Testis (tissue), 3 donors: Measurements from ENCODE around the gene SPATA3. TPM values are rescaled to one million over a fixed set of nuclear protein-coding genes. Genes with fewer than 3 reads are reported as not detected.
"Not testable (repeated sequence)": the region's sequence is repeated elsewhere in the genome, so short reads cannot be mapped to it uniquely, and the experiment has no call there.

Experiments
- DNase-seq: peaks from one replicate; pipeline ENCODE4 v3.0.0-alpha.2; 2019
- H3K27ac ChIP-seq, 2 donors: fragments of 200-600 bp; sonication (generic); one replicate each; pipeline ENCODE4 v1.5.1; 2019
- H3K27me3 ChIP-seq: fragments of 200-600 bp; sonication (generic); one replicate; pipeline ENCODE4 v1.5.1; 2019
- H3K36me3 ChIP-seq: fragments of 200-600 bp; sonication (generic); one replicate; pipeline ENCODE4 v1.5.1; 2017; ENCODE audit warnings: low read depth; ENCODE audit errors: missing control alignments
- H3K4me1 ChIP-seq: fragments of 200-600 bp; sonication (generic); one replicate; pipeline ENCODE4 v1.5.1; 2019
- H3K4me3 ChIP-seq, 2 donors: fragments of 200-600 bp; sonication (generic); one replicate each; pipeline ENCODE4 v1.5.1; 2017 to 2019
- H3K9me3 ChIP-seq: fragments of 200-600 bp; sonication (generic); one replicate; pipeline ENCODE4 v1.5.1; 2017
- POLR2A ChIP-seq: fragments of 450-650 bp; IDR thresholded peaks from one replicate; pipeline ENCODE4 v1.6.1; 2017; ENCODE audit warnings: antibody characterized with exemption, mild to moderate bottlenecking, moderate library complexity
- WGBS, 2 donors: methylation state at CpG; one replicate each; pipeline ENCODE4 v1.1.5; 2018; 5-methylcytosine and 5-hydroxymethylcytosine counted together
- intact Hi-C: fragments of 100-400 bp; cut with DNase I; formaldehyde crosslinking; loops from one replicate; pipeline ENCODE4 v1.15.1; 2023; ENCODE audit warnings: low total_unique reads
- polyA plus RNA-seq: library from polyadenylated mRNA; stranded (reverse); fragments of 350-450 nt; fragmentation: Illumina TruSeq; extraction: RNeasy Lipid Tissue Mini Kit (QIAGEN cat#74804); gene quantifications from one replicate; pipeline ENCODE4 v1.2.3, GENCODE V29; 2014; ENCODE audit warnings: low read depth, low replicate concordance; ENCODE audit not compliant: insufficient read depth
- total RNA-seq, 2 donors: library from RNA; depleted of rRNA; stranded (reverse); fragments of >200 nt; gene quantifications; one replicate each; pipeline ENCODE4 v1.2.3, GENCODE V29; 2016
- TF ChIP-seq, protein P1 (sequence below), 3 experiments: fragments of 450-650 bp in 2 of 3; fragments of 200-600 bp in 1 of 3; sonication (generic) in 1 of 3; IDR thresholded peaks; one replicate each; pipeline ENCODE4 v1.5.1; 2016 to 2019; ENCODE audit warnings: antibody characterized with exemption in 3 of 3, mild to moderate bottlenecking in 2 of 3, moderate library complexity in 1 of 3

The SPATA3 gene
- total and polyA plus RNA-seq, 3 donors from 2014 or later, result 18.6 to 211 (median 127) TPM

DNA sequence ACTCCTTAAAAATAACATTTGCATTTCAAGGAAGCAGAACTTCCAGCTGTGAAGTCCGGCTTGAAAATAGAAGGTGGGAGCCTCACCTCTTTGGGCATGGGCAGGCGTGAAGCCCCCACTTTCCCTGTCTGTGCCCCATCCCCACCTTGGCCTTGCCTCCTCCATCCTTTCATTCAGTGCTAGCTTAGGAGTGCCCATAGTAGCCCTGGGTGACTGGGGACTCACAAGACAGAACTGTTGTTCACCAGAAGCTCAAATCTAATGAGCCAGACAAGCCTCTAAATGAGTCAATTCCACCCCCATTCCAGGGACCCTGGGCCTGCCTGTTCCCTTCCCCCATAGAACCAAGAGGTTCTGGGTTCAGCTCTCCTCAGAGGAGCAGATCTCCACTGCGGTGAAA is 20.0 kb downstream of the SPATA3 start:
- intact Hi-C loops, result no loop called here
- 79 to 96% methylated on average over 2 to 3 of the region's 3 CpGs for WGBS, 2 donors

DNA sequence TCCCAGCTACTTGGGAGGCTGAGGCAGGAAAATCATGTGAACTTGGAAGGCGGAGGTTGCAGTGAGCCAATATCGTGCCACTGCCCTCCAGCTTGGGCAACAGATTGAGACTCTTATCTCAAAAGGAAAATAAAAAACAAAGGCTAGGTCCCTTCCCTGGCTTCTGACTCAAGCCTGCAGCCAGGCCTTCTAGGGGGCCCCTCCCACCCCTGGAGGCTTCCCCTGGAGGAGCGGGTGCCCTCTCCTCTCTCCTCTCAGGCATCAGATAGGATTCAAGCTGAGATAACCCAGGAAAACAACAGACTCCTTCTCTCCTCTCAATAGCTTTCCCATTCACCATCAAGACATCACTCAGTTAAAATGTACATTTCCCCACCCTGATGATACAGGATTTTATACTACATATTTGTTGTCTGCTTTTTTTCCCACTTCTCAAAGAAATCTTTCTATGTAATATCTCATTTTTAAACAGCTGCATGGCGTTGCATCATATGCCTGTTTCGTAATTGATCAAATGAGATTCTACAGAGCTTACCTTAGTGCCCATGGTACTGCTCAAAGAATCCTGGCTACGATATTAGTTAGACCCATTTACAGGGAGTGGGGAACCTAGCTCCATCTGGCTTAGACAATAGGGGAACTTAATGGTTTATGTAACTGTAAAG is 20.8 kb downstream of the SPATA3 start:
- no peaks in the 10 kb centered on the region for H3K4me1 ChIP-seq
- H3K27ac ChIP-seq, result no peak overlapping the region
- no peaks in the 10 kb centered on the region for H3K9me3 ChIP-seq
- no peaks in the 10 kb centered on the region for H3K36me3 ChIP-seq
- no peak overlapping the region for H3K4me3 ChIP-seq
- TF ChIP-seq, protein P1, sequence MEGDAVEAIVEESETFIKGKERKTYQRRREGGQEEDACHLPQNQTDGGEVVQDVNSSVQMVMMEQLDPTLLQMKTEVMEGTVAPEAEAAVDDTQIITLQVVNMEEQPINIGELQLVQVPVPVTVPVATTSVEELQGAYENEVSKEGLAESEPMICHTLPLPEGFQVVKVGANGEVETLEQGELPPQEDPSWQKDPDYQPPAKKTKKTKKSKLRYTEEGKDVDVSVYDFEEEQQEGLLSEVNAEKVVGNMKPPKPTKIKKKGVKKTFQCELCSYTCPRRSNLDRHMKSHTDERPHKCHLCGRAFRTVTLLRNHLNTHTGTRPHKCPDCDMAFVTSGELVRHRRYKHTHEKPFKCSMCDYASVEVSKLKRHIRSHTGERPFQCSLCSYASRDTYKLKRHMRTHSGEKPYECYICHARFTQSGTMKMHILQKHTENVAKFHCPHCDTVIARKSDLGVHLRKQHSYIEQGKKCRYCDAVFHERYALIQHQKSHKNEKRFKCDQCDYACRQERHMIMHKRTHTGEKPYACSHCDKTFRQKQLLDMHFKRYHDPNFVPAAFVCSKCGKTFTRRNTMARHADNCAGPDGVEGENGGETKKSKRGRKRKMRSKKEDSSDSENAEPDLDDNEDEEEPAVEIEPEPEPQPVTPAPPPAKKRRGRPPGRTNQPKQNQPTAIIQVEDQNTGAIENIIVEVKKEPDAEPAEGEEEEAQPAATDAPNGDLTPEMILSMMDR (IDR thresholded peaks at IDR 0.05), result no peak
- TF ChIP-seq POLR2A, result no peak
- no peaks in the 10 kb centered on the region for H3K27me3 ChIP-seq
- DNase-seq, result no peak
- intact Hi-C loops, result no loop called here
- WGBS, 2 donors, result 76 to 87% methylated on average over 6 of the region's 6 CpGs

More for the DNA sequence above, 20.0 kb downstream of the SPATA3 start:
- H3K9me3 ChIP-seq, result no peaks in the 10 kb centered on the region
- H3K36me3 ChIP-seq, result no peaks in the 10 kb centered on the region
- no peak overlapping the region for H3K4me3 ChIP-seq
- no peak overlapping the region for H3K27ac ChIP-seq
- H3K27me3 ChIP-seq, result no peaks in the 10 kb centered on the region
- no peaks in the 10 kb centered on the region for H3K4me1 ChIP-seq
- TF ChIP-seq, protein P1 (IDR thresholded peaks at IDR 0.05), result no peak
- TF ChIP-seq POLR2A, result no peak
- DNase-seq, result no peak

DNA sequence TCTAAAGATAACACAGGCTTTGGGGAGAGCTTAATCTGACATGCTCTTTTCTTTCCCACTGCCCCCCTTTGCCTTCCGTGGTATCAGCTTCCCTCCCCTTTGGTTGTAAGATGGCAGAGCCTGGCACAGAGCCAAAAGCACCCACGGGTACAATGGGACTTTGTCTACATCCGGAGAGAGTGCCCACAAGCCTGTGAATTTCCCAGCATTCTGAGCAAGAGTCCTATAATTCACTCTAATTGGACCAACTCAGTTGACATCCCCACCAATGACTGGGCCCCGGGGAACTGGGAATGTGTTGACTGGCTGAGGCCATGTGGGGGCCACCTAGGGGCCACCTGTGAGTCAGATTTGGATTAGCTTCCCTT is 21.3 kb downstream of the SPATA3 start:
- H3K27ac ChIP-seq, result no peak overlapping the region
- WGBS, 2 donors, result 47 to 54% methylated on average over 4 of the region's 4 CpGs
- no peaks in the 10 kb centered on the region for H3K36me3 ChIP-seq
- TF ChIP-seq, protein P1 (IDR thresholded peaks at IDR 0.05), result no peak
- no peak for TF ChIP-seq POLR2A
- no peak overlapping the region for H3K4me3 ChIP-seq
- DNase-seq, result peak; percentile 40
- intact Hi-C loops, result no loop called here
- no peaks in the 10 kb centered on the region for H3K4me1 ChIP-seq
- no peaks in the 10 kb centered on the region for H3K9me3 ChIP-seq
- H3K27me3 ChIP-seq, result no peaks in the 10 kb centered on the region

DNA sequence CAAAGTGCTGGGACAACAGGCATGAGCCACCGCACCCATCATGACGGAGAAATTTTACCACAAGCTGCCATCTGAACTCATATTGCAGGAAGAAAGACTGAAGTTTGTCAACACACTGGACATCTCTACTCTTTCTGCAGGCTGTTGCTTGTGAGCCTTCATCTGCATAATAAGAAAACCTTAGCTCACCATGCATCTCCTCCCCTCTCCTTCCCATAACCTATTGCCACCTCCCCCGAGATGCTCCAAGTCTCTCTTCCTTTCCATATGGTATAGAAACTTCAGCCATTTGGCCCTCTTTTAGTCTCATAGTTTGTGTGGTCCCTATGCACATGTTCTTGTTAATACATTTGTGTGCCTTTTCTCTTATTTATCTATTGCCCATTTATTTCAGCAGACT is 22.3 kb downstream of the SPATA3 start:
- no peaks in the 10 kb centered on the region for H3K36me3 ChIP-seq
- no peak for DNase-seq
- WGBS, 2 donors, result 90 to 98% methylated on average over 3 of the region's 3 CpGs
- H3K9me3 ChIP-seq, result no peaks in the 10 kb centered on the region
- no peaks in the 10 kb centered on the region for H3K27me3 ChIP-seq
- no peak overlapping the region for H3K27ac ChIP-seq
- TF ChIP-seq POLR2A, result no peak
- TF ChIP-seq, protein P1 (IDR thresholded peaks at IDR 0.05), result no peak
- no peak overlapping the region for H3K4me3 ChIP-seq
- intact Hi-C loops, result no loop called here
- H3K4me1 ChIP-seq, result no peaks in the 10 kb centered on the region

DNA sequence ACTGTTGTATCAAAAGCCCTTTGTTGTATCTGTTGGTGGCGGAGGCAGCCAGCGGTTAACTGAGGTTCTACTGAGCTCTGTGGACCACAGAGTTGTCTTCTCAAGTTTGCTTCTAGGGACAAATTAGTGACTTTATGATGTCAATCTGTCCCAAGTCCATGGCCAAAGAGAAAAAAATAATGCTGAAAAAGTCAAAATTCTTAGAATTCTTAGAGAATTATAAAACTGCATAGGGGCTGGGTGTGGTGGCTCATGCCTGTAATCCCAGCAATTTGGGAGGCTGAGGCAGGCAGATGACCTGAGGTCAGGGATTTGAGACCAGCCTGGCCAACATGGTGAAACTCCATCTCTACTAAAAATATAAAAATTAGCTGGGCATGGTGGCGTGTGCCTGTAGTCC is 29.1 kb downstream of the SPATA3 start:
- WGBS, 2 donors, result 96 to 98% methylated on average over 3 of the region's 3 CpGs

More for the DNA sequence above, 29.1 kb downstream of the SPATA3 start:
- intact Hi-C loops, H3K36me3 ChIP-seq, DNase-seq, H3K4me1 ChIP-seq, H3K27me3 ChIP-seq, H3K4me3 ChIP-seq, H3K9me3 ChIP-seq, H3K27ac ChIP-seq: not testable (repeated sequence)
